ENCODE results near the gene KRT85.

- TF ChIP-seq CTCF (IDR thresholded peaks at IDR 0.05; ENCODE audit: borderline replicate concordance, extremely low read depth, low read length, poor library complexity, severe bottlenecking) (no peak), EZH2 (IDR thresholded peaks at IDR 0.05; ENCODE audit: borderline replicate concordance, low read depth, low read length, severe bottlenecking) (no peak)
These were observed 29.4 kb upstream of the KRT85 start for GRCh38 chr12:52396656-52397055.
